Parathyroid adenoma (tissue), 2 donors: Measurements from ENCODE around the gene TYW1B.
"Not testable (repeated sequence)": the region's sequence is repeated elsewhere in the genome, so short reads cannot be mapped to it uniquely, and the experiment has no call there.

ENCODE experiments used
- H2AFZ ChIP-seq: fragments of 300-600 bp; sonication (generic); one replicate; pipeline ENCODE4 v1.7.0; 2017; ENCODE audit warnings: antibody characterized with exemption, mild to moderate bottlenecking
- H3K27ac ChIP-seq: fragments of 300-600 bp; sonication (generic); one replicate; pipeline ENCODE4 v1.7.0; 2017
- H3K27me3 ChIP-seq: fragments of 300-600 bp; sonication (generic); one replicate; pipeline ENCODE4 v1.7.0; 2017; ENCODE audit warnings: low read length; ENCODE audit not compliant: control insufficient read depth, insufficient read depth
- H3K36me3 ChIP-seq: fragments of 300-600 bp; sonication (generic); one replicate; pipeline ENCODE4 v1.7.0; 2017; ENCODE audit warnings: low read length; ENCODE audit not compliant: control insufficient read depth, insufficient read depth
- H3K4me1 ChIP-seq: fragments of 300-600 bp; sonication (generic); one replicate; pipeline ENCODE4 v1.7.0; 2017; ENCODE audit warnings: control low read depth
- H3K4me2 ChIP-seq: fragments of 300-600 bp; sonication (generic); one replicate; pipeline ENCODE4 v1.7.0; 2017; ENCODE audit warnings: low read length
- H3K4me3 ChIP-seq: fragments of 300-600 bp; sonication (generic); one replicate; pipeline ENCODE4 v1.7.0; 2017; ENCODE audit warnings: low read depth, low read length
- H3K79me2 ChIP-seq: fragments of 300-600 bp; sonication (generic); one replicate; pipeline ENCODE4 v1.7.0; 2017; ENCODE audit warnings: control low read depth
- H3K9ac ChIP-seq: fragments of 300-600 bp; sonication (generic); one replicate; pipeline ENCODE4 v1.7.0; 2017; ENCODE audit warnings: mild to moderate bottlenecking
- H3K9me3 ChIP-seq: fragments of 300-600 bp; sonication (generic); one replicate; pipeline ENCODE4 v1.7.0; 2017; ENCODE audit warnings: low read length; ENCODE audit not compliant: control insufficient read depth
- CTCF ChIP-seq: fragments of 300-600 bp; sonication (generic); IDR thresholded peaks from one replicate; pipeline ENCODE4 v1.7.0; 2017; ENCODE audit warnings: antibody characterized with exemption, mild to moderate bottlenecking
- donor health status: primary hyperparathyroidism.

Gene TYW1B

GRCh38 chr7:72781161-72781560 is 46.8 kb downstream of the TYW1B start:
- no peak for TF ChIP-seq CTCF
- no peak overlapping the region for H3K27ac ChIP-seq

GRCh38 chr7:72780289-72780894 is 47.6 kb downstream of the TYW1B start:
- H3K4me2 ChIP-seq, H3K27me3 ChIP-seq, H2AFZ ChIP-seq, H3K36me3 ChIP-seq, H3K4me3 ChIP-seq, H3K9ac ChIP-seq, H3K79me2 ChIP-seq, H3K4me1 ChIP-seq, H3K9me3 ChIP-seq, H3K27ac ChIP-seq: not testable (repeated sequence)

More at GRCh38 chr7:72781161-72781560, 46.8 kb downstream of the TYW1B start:
- no peaks in the 10 kb centered on the region for H3K4me1 ChIP-seq
- H3K79me2 ChIP-seq: no peaks in the 10 kb centered on the region
- H3K27me3 ChIP-seq: no peaks in the 10 kb centered on the region
- no peaks in the 10 kb centered on the region for H3K36me3 ChIP-seq
- no peak overlapping the region for H3K4me2 ChIP-seq
- H3K4me3 ChIP-seq: no peak overlapping the region
- H3K9me3 ChIP-seq: no peaks in the 10 kb centered on the region
- H2AFZ ChIP-seq: no peak overlapping the region
- no peak overlapping the region for H3K9ac ChIP-seq

- H3K4me3 ChIP-seq, H3K4me1 ChIP-seq, H3K9me3 ChIP-seq, H3K9ac ChIP-seq, H3K4me2 ChIP-seq, H3K79me2 ChIP-seq, H3K36me3 ChIP-seq, H3K27me3 ChIP-seq, H3K27ac ChIP-seq, H2AFZ ChIP-seq: not testable (repeated sequence)
Observed at GRCh38 chr7:72777167-72777566, 50.8 kb downstream of the TYW1B start.

GRCh38 chr7:72772627-72773026 is 55.4 kb downstream of the TYW1B start:
- H3K9me3 ChIP-seq, H3K9ac ChIP-seq, H3K4me2 ChIP-seq, H2AFZ ChIP-seq, H3K27ac ChIP-seq, H3K4me3 ChIP-seq, H3K4me1 ChIP-seq, H3K79me2 ChIP-seq, H3K27me3 ChIP-seq, H3K36me3 ChIP-seq: not testable (repeated sequence)

- H3K9ac ChIP-seq, H3K4me3 ChIP-seq, H3K36me3 ChIP-seq, H3K4me1 ChIP-seq, H3K79me2 ChIP-seq, H3K27ac ChIP-seq, H3K4me2 ChIP-seq, H3K9me3 ChIP-seq, H2AFZ ChIP-seq, H3K27me3 ChIP-seq: not testable (repeated sequence)
Observed at GRCh38 chr7:72766994-72767393, 61.0 kb downstream of the TYW1B start.

- no peak overlapping the region for H3K4me2 ChIP-seq
- H3K4me1 ChIP-seq: no peaks in the 10 kb centered on the region
- H3K9ac ChIP-seq: no peak overlapping the region
- no peak for TF ChIP-seq CTCF
- H3K27ac ChIP-seq: no peak overlapping the region
- no peaks in the 10 kb centered on the region for H3K79me2 ChIP-seq
- no peaks in the 10 kb centered on the region for H3K27me3 ChIP-seq
- no peak overlapping the region for H2AFZ ChIP-seq
- no peaks in the 10 kb centered on the region for H3K9me3 ChIP-seq
- no peaks in the 10 kb centered on the region for H3K36me3 ChIP-seq
- no peak overlapping the region for H3K4me3 ChIP-seq
Observed at GRCh38 chr7:72760602-72761001, 67.4 kb downstream of the TYW1B start.

- Histone ChIP-seq H3K27me3 (no peaks in the 10 kb centered on the region), H3K79me2 (no peaks in the 10 kb centered on the region), H3K4me3 (no peak overlapping the region), H3K27ac (no peak overlapping the region), H3K4me2 (no peak overlapping the region), H3K9me3 (no peaks in the 10 kb centered on the region), H3K36me3 (no peaks in the 10 kb centered on the region), H3K9ac (no peak overlapping the region), H2AFZ (no peak overlapping the region), H3K4me1 (no peaks in the 10 kb centered on the region)
- TF ChIP-seq CTCF: no peak
Observed at GRCh38 chr7:72754312-72754711, 73.7 kb downstream of the TYW1B start.
